HG03575 (cell line): ENCODE measurements around the gene ZNF683.

ENCODE experiments used
- ATAC-seq: cut with Tn5 transposase; IDR thresholded peaks from one replicate; pipeline ENCODE4 v1.9.1; 2021; ENCODE audit not compliant: unreplicated experiment, insufficient number of reproducible peaks, low FRiP score; ENCODE audit errors: extremely low read depth

ZNF683 gene

DNA sequence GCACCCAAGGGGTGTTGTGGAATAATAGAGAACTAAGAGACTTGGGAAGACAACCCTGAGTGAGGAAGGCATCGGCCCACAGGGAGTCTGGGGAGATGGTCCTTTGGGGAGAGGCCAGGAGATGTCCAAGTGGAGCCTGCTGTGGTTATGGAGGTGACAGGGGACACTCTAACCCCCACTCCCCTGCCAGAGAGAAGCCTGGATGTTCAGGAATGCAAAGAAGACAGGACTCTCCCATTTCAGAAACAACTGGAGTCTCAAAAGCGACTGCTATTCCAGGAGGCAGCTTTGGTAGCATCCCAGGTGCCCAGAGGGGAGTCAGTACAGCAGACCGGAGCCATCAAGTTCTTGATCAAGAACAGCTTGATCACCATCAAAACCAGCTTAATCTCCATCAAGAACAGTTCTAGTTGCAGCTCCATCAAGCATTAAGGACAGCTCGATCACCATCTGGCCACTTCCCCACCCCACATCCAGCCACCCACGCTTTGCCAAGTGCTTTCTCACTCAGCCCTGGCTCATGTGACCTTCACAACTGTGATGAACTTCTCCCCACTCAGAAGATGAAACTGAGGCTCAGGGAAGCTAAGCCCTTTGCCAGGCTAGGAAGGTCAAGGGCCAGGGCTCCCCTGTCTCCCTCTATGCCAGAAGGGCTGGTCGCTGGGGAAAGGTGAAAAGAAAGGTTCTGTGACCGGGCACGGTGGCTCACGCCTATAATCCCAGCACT is 54.0 kb downstream of the ZNF683 start:
- ATAC-seq, result no peak

DNA sequence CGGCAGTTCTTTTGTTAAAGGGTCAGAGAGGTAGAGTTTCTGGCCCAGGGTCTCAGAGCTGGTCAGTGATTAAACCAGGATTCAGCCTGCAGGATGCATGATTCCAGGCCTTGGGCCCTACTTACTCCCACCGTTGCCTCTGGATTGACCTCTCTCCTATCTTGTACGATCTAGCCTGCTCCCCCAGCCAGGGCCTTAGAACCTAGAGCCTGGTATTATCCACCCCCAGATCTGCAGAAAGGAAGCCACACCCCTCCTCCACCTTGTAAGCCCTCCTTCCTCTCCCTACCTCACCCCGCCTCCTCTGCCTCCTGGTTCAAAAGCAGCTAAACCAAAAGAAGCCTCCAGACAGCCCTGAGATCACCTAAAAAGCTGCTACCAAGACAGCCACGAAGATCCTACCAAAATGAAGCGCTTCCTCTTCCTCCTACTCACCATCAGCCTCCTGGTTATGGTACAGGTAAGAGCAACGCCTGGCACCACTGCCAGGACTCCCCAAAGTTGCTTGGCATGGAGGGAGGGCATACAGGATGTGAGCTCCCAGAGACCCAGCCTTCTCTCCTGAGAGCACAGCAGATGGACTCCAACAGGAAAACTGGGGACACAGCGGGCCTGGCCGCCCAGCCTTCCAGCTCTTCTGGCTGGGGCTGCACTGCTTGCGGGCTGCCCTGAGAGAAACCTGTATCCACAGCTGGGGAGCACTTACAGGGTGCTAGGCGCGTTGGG is 54.8 kb downstream of the ZNF683 start, which contains the start of gene CD52:
Gene CD52, plus strand, starts transcription at position 347 of the 726 bp plus-strand sequence. Its CDS starts 60 bp downstream, at position 407.
- ATAC-seq, result no peak

DNA sequence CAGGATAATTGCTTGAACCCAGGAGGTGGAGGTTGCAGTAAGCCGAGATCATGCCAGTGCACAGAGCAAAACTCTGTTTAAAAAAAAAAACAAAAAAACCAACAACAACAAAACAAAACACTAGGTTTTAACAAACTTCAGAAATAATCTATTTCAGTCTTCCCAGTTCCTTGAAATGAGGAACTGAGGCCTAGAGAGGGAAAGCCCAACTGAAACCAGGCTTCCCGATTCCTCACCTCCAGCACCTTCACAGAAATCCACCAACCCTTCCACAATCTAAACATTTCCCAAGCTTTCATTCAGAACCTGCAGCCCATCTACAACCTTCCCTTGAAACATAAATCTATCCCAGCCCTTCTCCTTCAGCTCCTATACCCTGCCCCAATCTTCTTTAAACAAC is 55.4 kb downstream of the ZNF683 start:
- ATAC-seq, result no peak

DNA sequence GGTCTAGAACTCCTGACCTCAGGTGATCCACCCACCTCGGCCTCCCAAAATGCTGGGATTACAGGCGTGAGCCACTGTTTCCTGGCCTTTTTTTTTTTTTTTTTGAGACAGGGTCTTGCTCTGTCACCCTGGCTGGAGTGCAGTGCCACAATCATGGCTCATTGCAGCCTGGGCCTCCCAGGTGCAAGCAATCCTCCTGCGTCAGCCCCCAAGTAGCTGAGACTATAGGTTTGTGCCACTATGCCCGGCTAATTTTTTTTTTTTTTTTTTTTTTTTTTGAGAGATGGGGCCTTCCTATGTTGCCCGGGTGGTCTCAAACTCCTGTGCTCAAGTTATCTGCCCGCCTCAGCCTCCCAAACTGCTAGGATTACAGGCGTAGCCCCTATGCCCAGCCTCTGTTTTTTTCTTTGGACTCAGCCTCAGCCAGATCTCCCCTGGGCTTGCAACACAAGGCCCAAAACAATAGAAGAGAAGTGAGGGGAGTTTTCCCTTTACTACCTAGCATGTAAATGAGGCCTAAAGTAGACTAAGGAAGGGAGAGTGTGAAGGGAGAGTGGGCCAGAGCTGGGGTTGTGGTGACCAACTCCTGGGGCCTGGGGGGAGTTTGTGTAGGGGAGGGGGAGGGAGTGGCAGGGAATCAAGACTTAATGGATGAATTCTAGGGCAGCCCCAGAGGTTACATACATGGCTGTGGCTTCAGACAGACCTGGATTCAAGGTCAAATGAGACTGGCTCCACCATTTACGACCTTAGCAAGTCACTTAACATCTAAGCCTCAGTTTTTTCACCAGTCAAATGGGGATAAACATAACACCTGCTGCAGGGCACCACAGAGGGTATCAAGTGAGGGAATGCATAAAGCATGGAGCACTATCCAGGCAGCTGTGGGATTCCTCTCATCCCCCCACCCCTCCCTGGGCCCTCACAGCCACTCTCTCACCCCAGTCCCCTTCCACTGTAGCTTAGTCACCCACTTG is 56.4 kb downstream of the ZNF683 start:
- no peak for ATAC-seq

DNA sequence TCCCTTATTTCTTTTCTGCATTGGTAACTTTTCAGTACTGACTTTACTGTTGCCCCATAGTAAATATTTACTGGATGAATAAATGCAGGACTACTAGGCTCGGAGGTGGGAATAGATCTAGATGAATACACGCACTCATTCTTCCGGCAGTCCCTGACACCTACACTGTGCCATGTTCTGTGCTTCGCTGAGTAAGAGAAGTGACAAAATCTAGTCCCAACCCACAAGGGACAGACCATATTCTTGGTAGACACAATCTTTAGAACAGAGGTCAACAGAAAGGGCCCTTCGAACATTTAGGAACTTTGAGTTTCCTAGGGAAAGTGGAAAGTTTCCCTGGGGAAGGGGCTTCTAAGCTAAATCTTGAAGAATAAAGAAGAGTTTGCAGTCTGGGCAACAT is 58.0 kb downstream of the ZNF683 start:
- no peak for ATAC-seq
